K562 (cell line): ENCODE measurements around the gene CEACAM18. TPM values are rescaled to one million over a fixed set of nuclear protein-coding genes. Genes with fewer than 3 reads are reported as not detected.

Experiments used
- DMBX1 ChIP-seq: fragments of 250-450 bp; sonication (Bioruptor Pico); IDR thresholded peaks from 2 replicates; pipeline ENCODE4 v1.8.0; 2022; ENCODE audit warnings: inconsistent platforms, mild to moderate bottlenecking, moderate library complexity, borderline replicate concordance
- ERF ChIP-seq: fragments of 450-650 bp; formaldehyde crosslinking; IDR thresholded peaks from 2 replicates; pipeline ENCODE4 v1.4.0; 2020; ENCODE audit warnings: mild to moderate bottlenecking, mixed read lengths
- JUND ChIP-seq, 2 experiments: IDR thresholded peaks; 2 replicates in 1 of 2; 3 replicates in 1 of 2; pipeline ENCODE4 v1.6.1; 2011; ENCODE audit warnings: borderline replicate concordance in 2 of 2, low read depth in 2 of 2, low read length in 2 of 2, improper control_type of control experiment in 1 of 2, missing biosample characterization in 1 of 2, missing genetic modification characterization in 1 of 2, missing genetic modification reagents in 1 of 2
- PBX2 ChIP-seq, 2 experiments: IDR thresholded peaks in 1 of 2; conservative IDR thresholded peaks in 1 of 2; 2 replicates each; pipeline ENCODE4 v1.6.1; 2016; ENCODE audit warnings: low read depth in 2 of 2, mild to moderate bottlenecking in 1 of 2, missing compliant biosample characterization in 1 of 2, missing genetic modification characterization in 1 of 2, moderate library complexity in 1 of 2
- REST ChIP-seq, 2 experiments: fragments of 450-650 bp; formaldehyde crosslinking in 1 of 2; IDR thresholded peaks; 2 replicates each; pipeline versions ENCODE4 v1.4.0 to v1.6.1; 2014 to 2020; ENCODE audit warnings: mild to moderate bottlenecking in 2 of 2, borderline replicate concordance in 1 of 2, low read depth in 1 of 2
- RHOXF2B ChIP-seq: fragments of 250-450 bp; sonication (Bioruptor Pico); conservative IDR thresholded peaks from 2 replicates; pipeline ENCODE4 v1.5.1; 2021
- SMARCE1 ChIP-seq: fragments of 450-650 bp; IDR thresholded peaks from 2 replicates; pipeline ENCODE4 v1.7.1; 2016; ENCODE audit warnings: mild to moderate bottlenecking
- U2AF2 ChIP-seq: fragments of 200-400 bp; formaldehyde crosslinking; optimal IDR thresholded peaks from 2 replicates; pipeline ENCODE3; 2017; ENCODE audit warnings: low read depth, mild to moderate bottlenecking, low read length
- ZNF436 ChIP-seq: fragments of 250-450, 450-650 bp; sonication (Bioruptor Pico); formaldehyde crosslinking; IDR thresholded peaks from 2 replicates; pipeline ENCODE4 v1.7.0; 2020; ENCODE audit warnings: mild to moderate bottlenecking
- polyA plus RNA-seq, 8 experiments: library from polyadenylated mRNA; depleted of rRNA in 4 of 8; stranded (reverse) in 5 of 8; unstranded in 3 of 8; fragments of >200 nt; fragmentation: Nextera tagmentation in 2 of 8; fragmentation: Illumina TruSeq in 1 of 8; extraction: Ambion mirVana in 2 of 8; extraction: Trizol in 1 of 8; gene quantifications; 2 replicates each; pipeline versions ENCODE4 v1.2.1 to v1.2.3, GENCODE V29; 2011 to 2014; ENCODE audit warnings: inconsistent platforms in 1 of 8, missing spikeins in 1 of 8
- total RNA-seq, 7 experiments: library from RNA; depleted of rRNA in 6 of 7; stranded (reverse); fragments of >200 nt in 6 of 7; fragmentation: Illumina TruSeq in 2 of 7; extraction: Trizol in 2 of 7; gene quantifications; 2 replicates each; pipeline versions ENCODE4 v1.2.1 to v1.2.3, GENCODE V29; 2011 to 2021; ENCODE audit warnings: low replicate concordance in 1 of 7
- TF ChIP-seq, protein P1 (sequence below): sonication (generic); formaldehyde crosslinking; IDR thresholded peaks from 2 replicates; pipeline ENCODE4 v1.8.1; 2022; ENCODE audit warnings: missing genetic modification reagents
- TF ChIP-seq, protein P2 (sequence below): fragments of 200-800 bp; sonication (Bioruptor generic); IDR thresholded peaks from 2 replicates; pipeline ENCODE4 v1.6.1; 2017; ENCODE audit warnings: missing genetic modification characterization, missing compliant biosample characterization

The CEACAM18 gene
- total and polyA plus RNA-seq, 9 of the 15 experiments (the other 6 are each of a cell fraction or from before 2014, with no cell fraction given) = 0.08 to 0.24 (median 0.15) TPM; not detected in 3

- TF ChIP-seq, protein P1, sequence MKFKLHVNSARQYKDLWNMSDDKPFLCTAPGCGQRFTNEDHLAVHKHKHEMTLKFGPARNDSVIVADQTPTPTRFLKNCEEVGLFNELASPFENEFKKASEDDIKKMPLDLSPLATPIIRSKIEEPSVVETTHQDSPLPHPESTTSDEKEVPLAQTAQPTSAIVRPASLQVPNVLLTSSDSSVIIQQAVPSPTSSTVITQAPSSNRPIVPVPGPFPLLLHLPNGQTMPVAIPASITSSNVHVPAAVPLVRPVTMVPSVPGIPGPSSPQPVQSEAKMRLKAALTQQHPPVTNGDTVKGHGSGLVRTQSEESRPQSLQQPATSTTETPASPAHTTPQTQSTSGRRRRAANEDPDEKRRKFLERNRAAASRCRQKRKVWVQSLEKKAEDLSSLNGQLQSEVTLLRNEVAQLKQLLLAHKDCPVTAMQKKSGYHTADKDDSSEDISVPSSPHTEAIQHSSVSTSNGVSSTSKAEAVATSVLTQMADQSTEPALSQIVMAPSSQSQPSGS = no peak
- no peak for TF ChIP-seq RHOXF2B (CRISPR knock-in tag)
- TF ChIP-seq ERF = no peak
- no peak for TF ChIP-seq ZNF436 (CRISPR knock-in tag)
- TF ChIP-seq DMBX1 (CRISPR knock-in tag) = peak; percentile 70; the same call in 1 of the 2 replicates
- TF ChIP-seq JUND (IDR thresholded peaks at IDR 0.05; ENCODE audit: borderline replicate concordance, low read depth, low read length) = peak; percentile 51; the same call in 1 of the 2 replicates
- peak; percentile 23; the same call in 1 of the 3 replicates for TF ChIP-seq JUND (tag; IDR thresholded peaks at IDR 0.05; ENCODE audit: borderline replicate concordance, low read depth, low read length)
- TF ChIP-seq, protein P2, sequence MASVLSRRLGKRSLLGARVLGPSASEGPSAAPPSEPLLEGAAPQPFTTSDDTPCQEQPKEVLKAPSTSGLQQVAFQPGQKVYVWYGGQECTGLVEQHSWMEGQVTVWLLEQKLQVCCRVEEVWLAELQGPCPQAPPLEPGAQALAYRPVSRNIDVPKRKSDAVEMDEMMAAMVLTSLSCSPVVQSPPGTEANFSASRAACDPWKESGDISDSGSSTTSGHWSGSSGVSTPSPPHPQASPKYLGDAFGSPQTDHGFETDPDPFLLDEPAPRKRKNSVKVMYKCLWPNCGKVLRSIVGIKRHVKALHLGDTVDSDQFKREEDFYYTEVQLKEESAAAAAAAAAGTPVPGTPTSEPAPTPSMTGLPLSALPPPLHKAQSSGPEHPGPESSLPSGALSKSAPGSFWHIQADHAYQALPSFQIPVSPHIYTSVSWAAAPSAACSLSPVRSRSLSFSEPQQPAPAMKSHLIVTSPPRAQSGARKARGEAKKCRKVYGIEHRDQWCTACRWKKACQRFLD = 0 out of 2 replicates have a peak, but pooled peaks have one; percentile 45
- peak; percentile 85 for TF ChIP-seq REST (IDR thresholded peaks at IDR 0.05; ENCODE audit: borderline replicate concordance)
- no peak; the same call in 1 of the 2 replicates for TF ChIP-seq REST (CRISPR knock-in tag; IDR thresholded peaks at IDR 0.05; ENCODE audit: low read depth)
- no peak for TF ChIP-seq U2AF2
- no peak for TF ChIP-seq SMARCE1
- no peak for TF ChIP-seq PBX2 (CRISPR knock-in tag; IDR thresholded peaks at IDR 0.05; ENCODE audit: low read depth)
- no peak for TF ChIP-seq PBX2 (tag; conservative IDR thresholded peaks at IDR 0.05; ENCODE audit: low read depth)
These were observed 36.6 kb downstream of the CEACAM18 start (continued) for GRCh38 chr19:51514866-51515481.
